Colonic mucosa (tissue), 4 donors: ENCODE data around the gene FANCI. TPM values are rescaled to one million over a fixed set of nuclear protein-coding genes. Genes with fewer than 3 reads are reported as not detected.
A peak's percentile ranks its signal among the peaks of the same experiment; 100 is the strongest.

Experiments used
- DNase-seq: peaks from one replicate; pipeline ENCODE4 v3.0.0-alpha.2; 2020
- H3K27ac ChIP-seq: fragments of 200-600 bp; one replicate; pipeline ENCODE4 v1.8.0; 2021
- H3K27me3 ChIP-seq: fragments of 200-600 bp; one replicate; pipeline ENCODE4 v1.8.0; 2021
- H3K36me3 ChIP-seq: fragments of 200-600 bp; one replicate; pipeline ENCODE4 v1.8.0; 2021
- H3K4me1 ChIP-seq: fragments of 200-600 bp; one replicate; pipeline ENCODE4 v1.8.0; 2021; ENCODE audit warnings: mild to moderate bottlenecking
- H3K4me3 ChIP-seq: fragments of 200-600 bp; one replicate; pipeline ENCODE4 v1.8.0; 2021
- H3K9ac ChIP-seq, 2 donors: one replicate each; pipeline ENCODE4 v1.7.0; 2013; ENCODE audit warnings: control low read depth in 2 of 2, low read depth in 2 of 2, low read length in 2 of 2
- H3K9me3 ChIP-seq: fragments of 200-600 bp; one replicate; pipeline ENCODE4 v1.8.0; 2021
- intact Hi-C: fragments of 100-400 bp; cut with DNase I; formaldehyde crosslinking; loops from one replicate; pipeline ENCODE4 v1.14.1; 2022
- total RNA-seq, 2 donors: library from RNA; stranded (reverse); fragmentation: NEBNext Ultra II Directional in 1 of 2; extraction: Animal tissue kit (Norgen Biotek cat#: 25700) in 1 of 2; gene quantifications; one replicate each; pipeline ENCODE4 v1.2.1, GENCODE V29; 2021
- TF ChIP-seq, protein P1 (sequence below): fragments of 200-600 bp; IDR thresholded peaks from one replicate; pipeline ENCODE4 v1.8.0; 2022; ENCODE audit warnings: antibody characterized with exemption, mild to moderate bottlenecking
- donor health status: healthy.
- donor health status: DM: no; HTN: no; CAD: no.
- donor health status: DM: no; HTN: no; CAD: no.

The FANCI gene
- total RNA-seq, 2 donors from 2014 or later = 19.9 to 76.9 TPM

- no peak for DNase-seq
- TF ChIP-seq, protein P1, sequence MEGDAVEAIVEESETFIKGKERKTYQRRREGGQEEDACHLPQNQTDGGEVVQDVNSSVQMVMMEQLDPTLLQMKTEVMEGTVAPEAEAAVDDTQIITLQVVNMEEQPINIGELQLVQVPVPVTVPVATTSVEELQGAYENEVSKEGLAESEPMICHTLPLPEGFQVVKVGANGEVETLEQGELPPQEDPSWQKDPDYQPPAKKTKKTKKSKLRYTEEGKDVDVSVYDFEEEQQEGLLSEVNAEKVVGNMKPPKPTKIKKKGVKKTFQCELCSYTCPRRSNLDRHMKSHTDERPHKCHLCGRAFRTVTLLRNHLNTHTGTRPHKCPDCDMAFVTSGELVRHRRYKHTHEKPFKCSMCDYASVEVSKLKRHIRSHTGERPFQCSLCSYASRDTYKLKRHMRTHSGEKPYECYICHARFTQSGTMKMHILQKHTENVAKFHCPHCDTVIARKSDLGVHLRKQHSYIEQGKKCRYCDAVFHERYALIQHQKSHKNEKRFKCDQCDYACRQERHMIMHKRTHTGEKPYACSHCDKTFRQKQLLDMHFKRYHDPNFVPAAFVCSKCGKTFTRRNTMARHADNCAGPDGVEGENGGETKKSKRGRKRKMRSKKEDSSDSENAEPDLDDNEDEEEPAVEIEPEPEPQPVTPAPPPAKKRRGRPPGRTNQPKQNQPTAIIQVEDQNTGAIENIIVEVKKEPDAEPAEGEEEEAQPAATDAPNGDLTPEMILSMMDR = no peak
- H3K4me1 ChIP-seq = peaks cover 18% of the 10 kb centered on the region
- no peak overlapping the region for H3K4me3 ChIP-seq
- intact Hi-C loops = no loop called here
- no peaks in the 10 kb centered on the region for H3K27me3 ChIP-seq
- no peak overlapping the region for H3K9ac ChIP-seq
- H3K27ac ChIP-seq = no peak overlapping the region
- H3K9me3 ChIP-seq = no peaks in the 10 kb centered on the region
- H3K36me3 ChIP-seq = peaks cover 47% of the 10 kb centered on the region
These were observed 82.5 kb downstream of the FANCI start for GRCh38 chr15:89326316-89326715.

DNA sequence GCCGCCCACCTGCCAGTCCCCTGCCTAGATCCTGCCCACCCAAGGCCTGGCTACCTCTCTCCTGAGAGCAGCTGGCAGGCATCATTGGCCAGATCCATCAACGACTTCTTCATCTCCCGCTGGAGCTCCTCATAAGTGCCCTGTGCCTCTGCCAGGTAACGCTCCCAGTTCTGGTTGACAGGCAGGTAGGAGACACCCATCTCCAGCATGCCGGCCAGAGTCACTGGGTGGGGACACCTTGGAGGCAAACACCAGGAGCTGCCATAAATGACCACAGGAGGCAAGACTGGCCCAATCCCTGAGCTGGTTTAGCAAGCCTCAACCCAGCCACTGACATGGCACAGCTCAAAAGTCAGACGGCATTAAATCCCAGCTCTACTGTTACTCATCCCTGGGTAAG is 83.3 kb downstream of the FANCI start:
- Histone ChIP-seq H3K36me3 (peaks cover 47% of the 10 kb centered on the region), H3K4me1 (peaks cover 26% of the 10 kb centered on the region), H3K9ac (no peak overlapping the region), H3K27me3 (no peaks in the 10 kb centered on the region), H3K27ac (no peak overlapping the region), H3K4me3 (no peak overlapping the region), H3K9me3 (no peaks in the 10 kb centered on the region)
- DNase-seq = peak; percentile 35
- TF ChIP-seq, protein P1 = no peak
- intact Hi-C loops = no loop called here

GRCh38 chr15:89328398-89329254 is 84.8 kb downstream of the FANCI start:
- peaks cover 41% of the 10 kb centered on the region for H3K4me1 ChIP-seq

DNA sequence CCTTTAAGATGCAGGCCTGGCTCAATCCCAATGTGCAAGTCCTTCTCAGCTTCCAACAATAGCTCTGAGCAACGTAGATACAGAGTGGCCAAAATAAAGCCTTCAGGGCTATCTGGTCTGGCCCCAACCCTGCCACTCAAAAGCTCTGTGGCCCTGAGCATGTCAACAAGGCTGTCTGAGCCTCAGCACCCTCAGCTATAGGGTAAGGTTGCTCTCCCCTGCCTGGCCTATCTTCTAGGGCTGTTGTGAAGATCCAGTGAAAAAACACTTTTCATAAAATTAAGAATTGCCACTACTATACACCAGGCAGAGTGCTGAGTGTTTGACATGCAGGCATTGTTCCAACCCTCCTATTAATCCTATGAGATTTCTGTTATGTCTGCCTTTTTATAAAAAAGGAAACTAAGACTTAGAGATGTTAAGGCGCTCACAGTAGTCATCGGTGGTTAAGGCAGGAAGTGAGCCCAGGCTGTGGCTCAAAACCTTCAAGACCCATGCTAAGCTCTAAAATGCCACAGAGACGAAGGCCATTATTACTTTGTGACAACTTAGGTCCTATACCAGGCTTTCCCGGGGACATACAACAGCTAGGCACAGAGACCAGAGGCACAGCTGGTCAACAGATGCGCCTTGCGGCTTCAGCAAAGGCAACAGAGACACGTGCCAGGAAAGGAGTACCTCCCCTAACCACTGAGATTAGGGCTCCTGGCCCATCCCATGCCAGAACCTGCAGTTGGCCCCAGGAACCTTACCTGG is 85.7 kb downstream of the FANCI start:
- DNase-seq = no peak
- Histone ChIP-seq H3K9me3 (no peaks in the 10 kb centered on the region), H3K36me3 (peaks cover 35% of the 10 kb centered on the region), H3K4me1 (peaks cover 43% of the 10 kb centered on the region), H3K27ac (peak overlapping the region; percentile 50), H3K27me3 (no peaks in the 10 kb centered on the region), H3K4me3 (no peak overlapping the region), H3K9ac (peak overlapping the region in 1 of 2 donors; percentile 73)
- intact Hi-C loops = no loop called here
- TF ChIP-seq, protein P1 = no peak

More at GRCh38 chr15:89328398-89329254, 84.8 kb downstream of the FANCI start:
- Histone ChIP-seq H3K4me3 (no peak overlapping the region), H3K36me3 (peaks cover 40% of the 10 kb centered on the region), H3K27me3 (no peaks in the 10 kb centered on the region), H3K9ac (no peak overlapping the region), H3K27ac (no peak overlapping the region), H3K9me3 (no peaks in the 10 kb centered on the region)
- intact Hi-C loops = no loop called here
- TF ChIP-seq, protein P1 = no peak
- DNase-seq = no peak

GRCh38 chr15:89330119-89330518 is 86.3 kb downstream of the FANCI start:
- Histone ChIP-seq H3K4me3 (no peak overlapping the region), H3K27me3 (no peaks in the 10 kb centered on the region), H3K4me1 (peaks cover 43% of the 10 kb centered on the region), H3K27ac (peak overlapping the region; percentile 50), H3K36me3 (peaks cover 35% of the 10 kb centered on the region), H3K9me3 (no peaks in the 10 kb centered on the region), H3K9ac (peak overlapping the region in 1 of 2 donors; percentile 73)
- TF ChIP-seq, protein P1 = no peak
- peak; percentile 76 for DNase-seq
- intact Hi-C loops = no loop called here
